CD14-positive monocyte (primary cell): ENCODE measurements around the gene GHDC. TPM values are rescaled to one million over a fixed set of nuclear protein-coding genes. Genes with fewer than 3 reads are reported as not detected.

Source experiments
- DNase-seq, 3 donors: peaks; one replicate each; pipeline ENCODE4 v3.0.0-alpha.2; 2011 to 2022
- H2AFZ ChIP-seq: 2 replicates; pipeline ENCODE4 v1.6.0; 2012; ENCODE audit warnings: mild to moderate bottlenecking, low read depth, low read length, inconsistent platforms; ENCODE audit not compliant: insufficient read depth, poor library complexity, severe bottlenecking
- H3K27ac ChIP-seq, 2 donors: 1 replicate in 1 of 2; 2 replicates in 1 of 2; pipeline ENCODE4 v1.5.1; 2012 to 2013; ENCODE audit warnings: low read length in 2 of 2, control low read depth in 1 of 2, inconsistent platforms in 1 of 2, low read depth in 1 of 2, mild to moderate bottlenecking in 1 of 2
- H3K27me3 ChIP-seq, 2 donors: one replicate each; pipeline versions ENCODE4 v1.6.0 to v1.6.1; 2011 to 2013; ENCODE audit warnings: low read length in 2 of 2; ENCODE audit not compliant: control insufficient read depth in 2 of 2, insufficient read depth in 2 of 2
- H3K36me3 ChIP-seq, 2 donors: replicated peaks in 1 of 2; 1 replicate in 1 of 2; 2 replicates in 1 of 2; pipeline versions ENCODE4 v1.5.1 to v1.6.1; 2012 to 2013; ENCODE audit warnings: low read length in 2 of 2, control low read depth in 1 of 2, inconsistent platforms in 1 of 2, mild to moderate bottlenecking in 1 of 2; ENCODE audit not compliant: insufficient read depth in 2 of 2, control insufficient read depth in 1 of 2
- H3K4me1 ChIP-seq, 2 donors: 1 replicate in 1 of 2; 2 replicates in 1 of 2; pipeline versions ENCODE4 v1.5.1 to v1.6.1; 2012 to 2013; ENCODE audit warnings: low read length in 2 of 2, control low read depth in 1 of 2, inconsistent platforms in 1 of 2, mild to moderate bottlenecking in 1 of 2, moderate library complexity in 1 of 2; ENCODE audit not compliant: insufficient read depth in 2 of 2, control insufficient read depth in 1 of 2
- H3K4me2 ChIP-seq: replicated peaks from 2 replicates; pipeline ENCODE3; 2012; ENCODE audit warnings: low read length, moderate library complexity, mild to moderate bottlenecking; ENCODE audit not compliant: poor library complexity, severe bottlenecking; ENCODE audit errors: extremely low read depth
- H3K4me3 ChIP-seq, 3 experiments: fragments of 200-600 bp in 1 of 3; sonication (generic) in 1 of 3; replicated peaks in 1 of 3; 1 replicate in 2 of 3; 2 replicates in 1 of 3; pipeline ENCODE4 v1.5.1; 2011 to 2013; ENCODE audit warnings: low read length in 3 of 3, mild to moderate bottlenecking in 3 of 3, control low read depth in 2 of 3, low read depth in 2 of 3, inconsistent platforms in 1 of 3, moderate library complexity in 1 of 3
- H3K79me2 ChIP-seq: 2 replicates; pipeline ENCODE4 v1.6.0; 2012; ENCODE audit warnings: mild to moderate bottlenecking, control low read depth, inconsistent platforms, low read length, moderate library complexity; ENCODE audit not compliant: insufficient read depth
- H3K9ac ChIP-seq: 2 replicates; pipeline ENCODE4 v1.6.0; 2017; ENCODE audit warnings: low read length, mild to moderate bottlenecking; ENCODE audit not compliant: insufficient read depth, poor library complexity, severe bottlenecking
- H3K9me3 ChIP-seq, 2 donors: replicated peaks in 1 of 2; 1 replicate in 1 of 2; 2 replicates in 1 of 2; pipeline versions ENCODE4 v1.5.1 to v1.6.1; 2012 to 2013; ENCODE audit warnings: low read length in 2 of 2, control low read depth in 1 of 2; ENCODE audit not compliant: control insufficient read depth in 1 of 2, insufficient read depth in 1 of 2
- H4K20me1 ChIP-seq: 2 replicates; pipeline ENCODE4 v1.6.0; 2012; ENCODE audit warnings: mild to moderate bottlenecking, low read length, control low read depth, moderate library complexity; ENCODE audit not compliant: insufficient read depth
- H3K27ac Mint-ChIP-seq, 7 donors: one replicate each; pipeline ENCODE4 v1.8.0; 2020; ENCODE audit warnings: mild to moderate bottlenecking in 7 of 7, mixed read lengths in 7 of 7, moderate library complexity in 6 of 7, inconsistent platforms in 2 of 7
- H3K27me3 Mint-ChIP-seq, 3 donors: one replicate each; pipeline ENCODE4 v1.8.0; 2021 to 2022; ENCODE audit warnings: low read depth in 3 of 3, mild to moderate bottlenecking in 3 of 3, mixed read lengths in 3 of 3, moderate library complexity in 3 of 3, inconsistent platforms in 1 of 3
- H3K36me3 Mint-ChIP-seq, 2 donors: one replicate each; pipeline ENCODE4 v1.8.0; 2020; ENCODE audit warnings: mixed read lengths in 2 of 2, inconsistent platforms in 1 of 2, mild to moderate bottlenecking in 1 of 2
- H3K4me1 Mint-ChIP-seq: one replicate; pipeline ENCODE4 v1.8.0; 2020; ENCODE audit warnings: mild to moderate bottlenecking, mixed read lengths
- H3K4me3 Mint-ChIP-seq, 2 donors: one replicate each; pipeline ENCODE4 v1.8.0; 2020; ENCODE audit warnings: mild to moderate bottlenecking in 2 of 2, mixed read lengths in 2 of 2, moderate library complexity in 1 of 2
- H3K9me3 Mint-ChIP-seq, 7 donors: one replicate each; pipeline ENCODE4 v1.8.0; 2020 to 2022; ENCODE audit warnings: mixed read lengths in 7 of 7, mild to moderate bottlenecking in 6 of 7, moderate library complexity in 6 of 7, inconsistent platforms in 2 of 7
- CTCF ChIP-seq: fragments of 200-600 bp; IDR thresholded peaks from one replicate; pipeline ENCODE4 v1.8.0; 2022; ENCODE audit warnings: antibody characterized with exemption, mild to moderate bottlenecking
- WGBS: methylation state at CpG from one replicate; pipeline ENCODE4 v1.1.5; 2013; ENCODE audit warnings: missing lambda C conversion rate; ENCODE audit not compliant: insufficient coverage; 5-methylcytosine and 5-hydroxymethylcytosine counted together
- intact Hi-C, 2 donors: fragments of 100-400 bp; cut with micrococcal nuclease; formaldehyde crosslinking; loops; one replicate each; pipeline versions ENCODE4 v1.15.0 to v1.15.1; 2023
- polyA plus RNA-seq, 3 donors: library from polyadenylated mRNA; depleted of rRNA in 1 of 3; unstranded in 2 of 3; stranded (reverse) in 1 of 3; fragments of 300-500 nt in 2 of 3; fragments of >200 nt in 1 of 3; fragmentation: Illumina TruSeq in 2 of 3; gene quantifications; 1 replicate in 2 of 3; 2 replicates in 1 of 3; pipeline ENCODE4 v1.2.3, GENCODE V29; 2012 to 2021

Gene GHDC
- polyA plus RNA-seq, 3 donors: 20.0 to 31.6 (median 20.6) TPM

DNA sequence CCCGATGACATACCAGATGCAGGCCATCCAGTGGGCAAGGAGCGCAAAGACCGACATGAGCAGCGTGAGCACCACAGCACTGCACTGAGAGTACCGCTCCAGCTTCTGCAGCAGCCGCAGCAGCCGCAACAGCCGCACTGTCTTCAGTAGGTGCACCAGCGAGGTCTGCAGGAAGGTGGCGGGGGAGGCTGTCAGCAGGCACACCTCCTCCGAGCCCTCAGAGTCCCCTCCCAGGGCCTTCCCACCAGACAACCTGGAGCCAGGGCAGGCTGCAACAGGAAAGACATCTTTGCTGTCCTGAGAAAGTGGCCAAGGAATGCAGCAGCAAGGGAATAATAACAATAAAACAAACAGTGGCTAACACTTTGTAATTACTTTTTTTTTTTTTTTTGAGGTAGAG lies 22.5 kb downstream of the GHDC start:
- no peaks in the 10 kb centered on the region for H3K36me3 ChIP-seq
- no peak overlapping the region for H3K4me3 ChIP-seq
- Mint-ChIP-seq H3K36me3 (no peaks in the 10 kb centered on the region), H3K27ac (no peak overlapping the region), H3K4me1 (peaks cover 14% of the 10 kb centered on the region), H3K27me3 (peaks cover 6 to 11% (median 11%) of the 10 kb centered on the region in 3 donors), H3K9me3 (no peaks in the 10 kb centered on the region), H3K4me3 (no peak overlapping the region)
- no peak overlapping the region for H2AFZ ChIP-seq
- no peak for TF ChIP-seq CTCF
- H3K4me2 ChIP-seq: no peak overlapping the region
- WGBS: 93% methylated on average over 11 of the region's 11 CpGs
- H3K9ac ChIP-seq: no peak overlapping the region
- no peaks in the 10 kb centered on the region for H3K27me3 ChIP-seq
- no peaks in the 10 kb centered on the region for H3K9me3 ChIP-seq
- no peaks in the 10 kb centered on the region for H3K79me2 ChIP-seq
- DNase-seq: no peak
- intact Hi-C loops: no loop called here
- H3K27ac ChIP-seq: no peak overlapping the region
- peaks cover 14 to 15% of the 10 kb centered on the region in 2 donors for H3K4me1 ChIP-seq
- no peaks in the 10 kb centered on the region for H4K20me1 ChIP-seq

DNA sequence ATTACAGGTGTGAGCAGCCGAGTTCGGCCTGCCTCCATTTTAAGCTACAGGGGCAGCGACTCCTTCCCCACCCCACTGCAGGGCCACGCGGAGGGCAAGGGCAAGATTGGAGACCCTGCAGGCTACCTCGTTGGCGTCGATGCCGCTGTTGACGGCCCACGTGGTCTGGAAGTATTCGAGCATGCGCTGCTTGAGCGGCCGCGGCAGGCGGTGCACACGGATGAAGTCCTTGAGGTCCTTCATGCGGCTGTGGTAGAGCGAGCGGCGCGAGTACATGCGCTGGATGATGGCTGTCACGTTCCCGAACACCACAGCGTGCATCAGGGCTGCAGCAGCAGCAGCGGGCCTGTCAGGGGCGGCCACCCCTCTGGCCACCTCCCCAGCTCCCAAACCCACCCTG lies 24.9 kb downstream of the GHDC start:
- no peak for DNase-seq
- Mint-ChIP-seq H3K27ac (no peak overlapping the region), H3K9me3 (no peaks in the 10 kb centered on the region), H3K36me3 (no peaks in the 10 kb centered on the region), H3K4me3 (no peak overlapping the region), H3K27me3 (peaks cover 4 to 8% (median 5%) of the 10 kb centered on the region in 3 donors), H3K4me1 (peaks cover 16% of the 10 kb centered on the region)
- H3K4me3 ChIP-seq: no peak overlapping the region
- WGBS: 97% methylated on average over 27 of the region's 29 CpGs
- no peaks in the 10 kb centered on the region for H4K20me1 ChIP-seq
- intact Hi-C loops: no loop called here
- no peaks in the 10 kb centered on the region for H3K9me3 ChIP-seq
- no peak overlapping the region for H3K4me2 ChIP-seq
- no peaks in the 10 kb centered on the region for H3K27me3 ChIP-seq
- no peaks in the 10 kb centered on the region for H3K79me2 ChIP-seq
- H3K4me1 ChIP-seq: peaks cover 16 to 19% of the 10 kb centered on the region in 2 donors
- H3K36me3 ChIP-seq: no peaks in the 10 kb centered on the region
- no peak overlapping the region for H3K27ac ChIP-seq
- H3K9ac ChIP-seq: no peak overlapping the region
- no peak for TF ChIP-seq CTCF
- H2AFZ ChIP-seq: no peak overlapping the region
